Peyer's patch (tissue), 4 donors: ENCODE data around the gene ARHGEF38.

Experiments used
- POLR2A ChIP-seq, 2 donors: fragments of 450-650 bp; IDR thresholded peaks; one replicate each; pipeline ENCODE4 v1.5.1; 2017; ENCODE audit warnings: antibody characterized with exemption in 2 of 2, mild to moderate bottlenecking in 2 of 2, moderate library complexity in 2 of 2
- TF ChIP-seq, protein P1 (sequence below), 6 experiments: fragments of 450-650 bp in 4 of 6; fragments of 200-600 bp in 2 of 6; sonication (generic) in 1 of 6; IDR thresholded peaks; one replicate each; pipeline ENCODE4 v1.5.1; 2017 to 2019; ENCODE audit warnings: antibody characterized with exemption in 6 of 6, mild to moderate bottlenecking in 3 of 6, moderate library complexity in 1 of 6

DNA sequence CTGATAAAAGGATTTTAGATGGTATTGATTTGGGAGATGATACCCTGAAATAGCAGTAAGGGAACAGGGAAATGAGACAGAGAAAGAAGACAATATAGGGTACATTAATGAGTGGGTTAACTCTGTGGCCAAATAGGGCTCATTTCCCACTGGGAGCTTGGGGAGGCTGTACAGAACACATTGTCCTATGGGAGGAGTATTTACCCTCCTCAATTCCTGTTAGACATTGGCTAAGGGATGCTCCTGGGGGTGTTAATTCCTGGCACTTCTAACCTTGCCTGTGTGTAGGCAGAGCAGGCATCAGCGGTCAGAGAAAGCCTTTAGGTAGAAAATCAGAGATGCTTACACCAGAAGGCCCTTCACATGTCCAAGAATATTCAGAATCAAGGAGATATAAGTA lies 49.0 kb downstream of the ARHGEF38 start:
- TF ChIP-seq, protein P1, sequence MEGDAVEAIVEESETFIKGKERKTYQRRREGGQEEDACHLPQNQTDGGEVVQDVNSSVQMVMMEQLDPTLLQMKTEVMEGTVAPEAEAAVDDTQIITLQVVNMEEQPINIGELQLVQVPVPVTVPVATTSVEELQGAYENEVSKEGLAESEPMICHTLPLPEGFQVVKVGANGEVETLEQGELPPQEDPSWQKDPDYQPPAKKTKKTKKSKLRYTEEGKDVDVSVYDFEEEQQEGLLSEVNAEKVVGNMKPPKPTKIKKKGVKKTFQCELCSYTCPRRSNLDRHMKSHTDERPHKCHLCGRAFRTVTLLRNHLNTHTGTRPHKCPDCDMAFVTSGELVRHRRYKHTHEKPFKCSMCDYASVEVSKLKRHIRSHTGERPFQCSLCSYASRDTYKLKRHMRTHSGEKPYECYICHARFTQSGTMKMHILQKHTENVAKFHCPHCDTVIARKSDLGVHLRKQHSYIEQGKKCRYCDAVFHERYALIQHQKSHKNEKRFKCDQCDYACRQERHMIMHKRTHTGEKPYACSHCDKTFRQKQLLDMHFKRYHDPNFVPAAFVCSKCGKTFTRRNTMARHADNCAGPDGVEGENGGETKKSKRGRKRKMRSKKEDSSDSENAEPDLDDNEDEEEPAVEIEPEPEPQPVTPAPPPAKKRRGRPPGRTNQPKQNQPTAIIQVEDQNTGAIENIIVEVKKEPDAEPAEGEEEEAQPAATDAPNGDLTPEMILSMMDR (IDR thresholded peaks at IDR 0.05): no peak
- TF ChIP-seq POLR2A (IDR thresholded peaks at IDR 0.05): no peak
